HL-60 (cell line): ENCODE results near the gene MYO1D.

Experiments used
- DNase-seq, 2 experiments: peaks; one replicate each; pipeline ENCODE4 v3.0.0-alpha.2; 2010 to 2020; ENCODE audit warnings: low read depth in 1 of 2, low spot score in 1 of 2
- H3K27ac ChIP-seq: fragments of 250-450 bp; sonication (Bioruptor Pico); replicated peaks from 2 replicates; pipeline ENCODE4 v1.5.1; 2020; ENCODE audit warnings: mild to moderate bottlenecking, moderate library complexity
- H3K27me3 ChIP-seq: fragments of 250-450 bp; sonication (Bioruptor Pico); 2 replicates; pipeline ENCODE4 v1.5.1; 2021; ENCODE audit warnings: mild to moderate bottlenecking, moderate library complexity; ENCODE audit not compliant: insufficient read depth, poor library complexity, severe bottlenecking
- H3K4me3 ChIP-seq: replicated peaks from 2 replicates; pipeline ENCODE4 v1.5.1; 2011; ENCODE audit warnings: mild to moderate bottlenecking, control low read depth, low read length; ENCODE audit not compliant: insufficient read depth
- GABPA ChIP-seq: IDR thresholded peaks from 2 replicates; pipeline ENCODE4 v1.6.1; 2012; ENCODE audit warnings: low read depth
- POLR2AphosphoS5 ChIP-seq: IDR thresholded peaks from 2 replicates; pipeline ENCODE4 v1.6.1; 2012; ENCODE audit warnings: low read depth
- SPI1 ChIP-seq: IDR thresholded peaks from 2 replicates; pipeline ENCODE4 v1.6.1; 2012; ENCODE audit warnings: low read depth, mild to moderate bottlenecking, borderline replicate concordance
- TF ChIP-seq, protein P1 (sequence below): IDR thresholded peaks from 2 replicates; pipeline ENCODE4 v1.6.1; 2012; ENCODE audit warnings: low read depth; ENCODE audit not compliant: insufficient replicate concordance
- TF ChIP-seq, protein P2 (sequence below): IDR thresholded peaks from one replicate; pipeline ENCODE4 v1.5.1; 2011; ENCODE audit warnings: low read length, control low read depth, inconsistent platforms; ENCODE audit not compliant: insufficient read depth

MYO1D gene

DNA sequence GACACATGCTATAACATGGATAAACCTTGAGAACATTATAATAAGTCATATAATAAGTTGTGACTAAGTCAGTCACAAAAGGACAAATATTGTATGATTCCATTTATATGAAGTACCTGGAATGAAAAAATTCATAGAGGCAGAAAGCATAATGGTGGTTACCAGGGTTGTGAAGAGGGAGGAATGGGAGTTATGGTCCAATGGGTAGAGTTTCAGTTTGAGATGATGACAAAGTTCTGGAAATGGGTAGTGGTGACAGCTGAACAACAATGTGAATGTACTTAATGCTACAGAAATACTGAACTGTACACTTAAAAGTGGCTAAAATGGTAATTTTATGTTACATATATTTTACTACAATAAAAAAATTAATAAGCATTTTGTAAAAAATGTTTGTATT, 49.7 kb downstream of the MYO1D start:
- no peak overlapping the region for H3K4me3 ChIP-seq
- DNase-seq: no peak
- H3K27ac ChIP-seq: no peak overlapping the region
- H3K27me3 ChIP-seq: peaks cover 13% of the 10 kb centered on the region
- TF ChIP-seq GABPA: no peak
- TF ChIP-seq SPI1: no peak
- no peak for TF ChIP-seq POLR2AphosphoS5
- TF ChIP-seq, protein P1, sequence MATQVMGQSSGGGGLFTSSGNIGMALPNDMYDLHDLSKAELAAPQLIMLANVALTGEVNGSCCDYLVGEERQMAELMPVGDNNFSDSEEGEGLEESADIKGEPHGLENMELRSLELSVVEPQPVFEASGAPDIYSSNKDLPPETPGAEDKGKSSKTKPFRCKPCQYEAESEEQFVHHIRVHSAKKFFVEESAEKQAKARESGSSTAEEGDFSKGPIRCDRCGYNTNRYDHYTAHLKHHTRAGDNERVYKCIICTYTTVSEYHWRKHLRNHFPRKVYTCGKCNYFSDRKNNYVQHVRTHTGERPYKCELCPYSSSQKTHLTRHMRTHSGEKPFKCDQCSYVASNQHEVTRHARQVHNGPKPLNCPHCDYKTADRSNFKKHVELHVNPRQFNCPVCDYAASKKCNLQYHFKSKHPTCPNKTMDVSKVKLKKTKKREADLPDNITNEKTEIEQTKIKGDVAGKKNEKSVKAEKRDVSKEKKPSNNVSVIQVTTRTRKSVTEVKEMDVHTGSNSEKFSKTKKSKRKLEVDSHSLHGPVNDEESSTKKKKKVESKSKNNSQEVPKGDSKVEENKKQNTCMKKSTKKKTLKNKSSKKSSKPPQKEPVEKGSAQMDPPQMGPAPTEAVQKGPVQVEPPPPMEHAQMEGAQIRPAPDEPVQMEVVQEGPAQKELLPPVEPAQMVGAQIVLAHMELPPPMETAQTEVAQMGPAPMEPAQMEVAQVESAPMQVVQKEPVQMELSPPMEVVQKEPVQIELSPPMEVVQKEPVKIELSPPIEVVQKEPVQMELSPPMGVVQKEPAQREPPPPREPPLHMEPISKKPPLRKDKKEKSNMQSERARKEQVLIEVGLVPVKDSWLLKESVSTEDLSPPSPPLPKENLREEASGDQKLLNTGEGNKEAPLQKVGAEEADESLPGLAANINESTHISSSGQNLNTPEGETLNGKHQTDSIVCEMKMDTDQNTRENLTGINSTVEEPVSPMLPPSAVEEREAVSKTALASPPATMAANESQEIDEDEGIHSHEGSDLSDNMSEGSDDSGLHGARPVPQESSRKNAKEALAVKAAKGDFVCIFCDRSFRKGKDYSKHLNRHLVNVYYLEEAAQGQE: no peak
- TF ChIP-seq, protein P2, sequence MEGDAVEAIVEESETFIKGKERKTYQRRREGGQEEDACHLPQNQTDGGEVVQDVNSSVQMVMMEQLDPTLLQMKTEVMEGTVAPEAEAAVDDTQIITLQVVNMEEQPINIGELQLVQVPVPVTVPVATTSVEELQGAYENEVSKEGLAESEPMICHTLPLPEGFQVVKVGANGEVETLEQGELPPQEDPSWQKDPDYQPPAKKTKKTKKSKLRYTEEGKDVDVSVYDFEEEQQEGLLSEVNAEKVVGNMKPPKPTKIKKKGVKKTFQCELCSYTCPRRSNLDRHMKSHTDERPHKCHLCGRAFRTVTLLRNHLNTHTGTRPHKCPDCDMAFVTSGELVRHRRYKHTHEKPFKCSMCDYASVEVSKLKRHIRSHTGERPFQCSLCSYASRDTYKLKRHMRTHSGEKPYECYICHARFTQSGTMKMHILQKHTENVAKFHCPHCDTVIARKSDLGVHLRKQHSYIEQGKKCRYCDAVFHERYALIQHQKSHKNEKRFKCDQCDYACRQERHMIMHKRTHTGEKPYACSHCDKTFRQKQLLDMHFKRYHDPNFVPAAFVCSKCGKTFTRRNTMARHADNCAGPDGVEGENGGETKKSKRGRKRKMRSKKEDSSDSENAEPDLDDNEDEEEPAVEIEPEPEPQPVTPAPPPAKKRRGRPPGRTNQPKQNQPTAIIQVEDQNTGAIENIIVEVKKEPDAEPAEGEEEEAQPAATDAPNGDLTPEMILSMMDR: no peak

DNA sequence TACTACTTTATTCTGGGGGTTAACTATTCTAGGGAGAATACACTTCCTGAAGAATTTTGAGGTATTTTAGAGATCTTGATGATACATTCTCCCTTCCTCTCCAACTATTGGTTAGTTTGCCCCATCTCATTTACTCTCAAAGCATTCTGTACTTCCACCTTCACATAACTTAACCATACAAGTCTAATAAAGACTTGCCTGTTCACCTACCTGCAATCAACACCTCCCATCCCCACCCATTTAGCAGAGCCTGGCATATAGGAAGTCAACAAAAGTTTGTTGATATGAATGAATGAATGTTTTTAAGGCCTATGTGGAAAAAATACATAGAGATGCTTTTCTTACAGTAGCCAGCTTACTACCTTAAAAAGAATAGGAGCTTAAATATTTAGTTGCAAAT, 50.8 kb downstream of the MYO1D start:
- no peak for TF ChIP-seq GABPA
- TF ChIP-seq POLR2AphosphoS5: no peak
- TF ChIP-seq SPI1: no peak
- TF ChIP-seq, protein P2: no peak
- TF ChIP-seq, protein P1: no peak
- Histone ChIP-seq H3K27ac (no peak overlapping the region), H3K4me3 (no peak overlapping the region), H3K27me3 (peaks cover 13% of the 10 kb centered on the region)
- no peak for DNase-seq

DNA sequence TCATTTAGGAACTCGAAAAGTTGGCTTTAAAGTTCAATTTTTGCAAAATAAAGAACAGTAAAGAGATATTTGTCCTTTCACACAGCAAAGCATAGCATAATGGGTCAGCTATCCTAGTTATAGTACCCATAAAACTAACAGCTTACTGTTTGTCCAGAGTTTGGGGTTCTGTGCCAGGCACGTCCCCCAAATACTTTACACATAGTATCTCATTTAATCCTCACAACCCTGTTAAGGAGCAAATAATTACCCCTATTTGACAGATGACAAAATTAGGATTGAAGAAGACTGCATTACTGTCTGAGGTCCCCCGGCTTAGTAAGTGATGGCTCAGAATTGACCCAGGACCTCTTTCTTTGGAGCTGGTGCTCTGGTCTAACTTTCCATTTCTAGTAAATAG, 52.6 kb downstream of the MYO1D start:
- Histone ChIP-seq H3K4me3 (no peak overlapping the region), H3K27me3 (peaks cover 16% of the 10 kb centered on the region), H3K27ac (no peak overlapping the region)
- TF ChIP-seq, protein P1: no peak
- TF ChIP-seq, protein P2: no peak
- TF ChIP-seq POLR2AphosphoS5 (no peak), GABPA (no peak), SPI1 (no peak)
- no peak for DNase-seq
